MM.1S (cell line): Measurements from ENCODE around the gene TRPM8.

Experiments used
- DNase-seq: peaks from one replicate; pipeline ENCODE4 v3.0.0-alpha.2; 2015
- H2AFZ ChIP-seq: fragments of 300-600 bp; sonication (generic); 2 replicates; pipeline ENCODE4 v1.6.0; 2016; ENCODE audit warnings: antibody characterized with exemption, low read length
- H3F3A ChIP-seq: fragments of 300-600 bp; sonication (generic); 2 replicates; pipeline ENCODE4 v1.6.1; 2016; ENCODE audit warnings: mild to moderate bottlenecking, antibody characterized with exemption, low read length, moderate library complexity, mixed read lengths; ENCODE audit not compliant: insufficient read depth
- H3K27ac ChIP-seq: fragments of 300-600 bp; sonication (generic); 2 replicates; pipeline ENCODE4 v1.5.1; 2016; ENCODE audit warnings: mild to moderate bottlenecking, low read length
- H3K27me3 ChIP-seq: fragments of 300-600 bp; sonication (generic); replicated peaks from 2 replicates; pipeline ENCODE4 v1.6.0; 2016; ENCODE audit warnings: low read length; ENCODE audit not compliant: insufficient read depth
- H3K36me3 ChIP-seq: fragments of 300-600 bp; sonication (generic); replicated peaks from 2 replicates; pipeline ENCODE4 v1.6.1; 2016; ENCODE audit warnings: mild to moderate bottlenecking, low read length, mixed read lengths; ENCODE audit not compliant: insufficient read depth
- H3K4me1 ChIP-seq: fragments of 300-600 bp; sonication (generic); 2 replicates; pipeline ENCODE4 v1.6.1; 2016; ENCODE audit warnings: low read length, mixed read lengths
- H3K4me2 ChIP-seq: fragments of 300-600 bp; sonication (generic); 2 replicates; pipeline ENCODE4 v1.6.0; 2016; ENCODE audit warnings: low read depth, low read length
- H3K4me3 ChIP-seq: fragments of 300-600 bp; sonication (generic); 2 replicates; pipeline ENCODE4 v1.5.1; 2016; ENCODE audit warnings: low read length, mixed read lengths
- H3K79me2 ChIP-seq: fragments of 300-600 bp; sonication (generic); 2 replicates; pipeline ENCODE4 v1.6.1; 2016; ENCODE audit warnings: mixed run types, low read length, mixed read lengths
- H3K9ac ChIP-seq: fragments of 300-600 bp; sonication (generic); 2 replicates; pipeline ENCODE4 v1.6.1; 2016; ENCODE audit warnings: low read length, mixed read lengths
- H3K9me2 ChIP-seq: fragments of 300-600 bp; sonication (generic); replicated peaks from 2 replicates; pipeline ENCODE4 v1.6.1; 2016; ENCODE audit warnings: mild to moderate bottlenecking, low read length, mixed read lengths; ENCODE audit not compliant: insufficient read depth
- H3K9me3 ChIP-seq: fragments of 300-600 bp; sonication (generic); replicated peaks from 2 replicates; pipeline ENCODE4 v1.6.1; 2016; ENCODE audit warnings: mild to moderate bottlenecking, low read length, mixed read lengths; ENCODE audit not compliant: insufficient read depth
- H4K20me1 ChIP-seq: fragments of 300-600 bp; sonication (generic); 2 replicates; pipeline ENCODE4 v1.6.1; 2016; ENCODE audit warnings: mild to moderate bottlenecking, low read length, moderate library complexity, mixed read lengths; ENCODE audit not compliant: insufficient read depth
- EZH2 ChIP-seq: fragments of 300-600 bp; sonication (generic); optimal IDR thresholded peaks from 2 replicates; pipeline ENCODE3; 2017; ENCODE audit warnings: low read depth, mild to moderate bottlenecking, antibody characterized with exemption, low read length, mixed read lengths
- EZH2phosphoT487 ChIP-seq: fragments of 300-600 bp; sonication (generic); IDR thresholded peaks from 2 replicates; pipeline ENCODE4 v1.6.1; 2018; ENCODE audit warnings: antibody characterized with exemption, low read length
- TF ChIP-seq, protein P1 (sequence below): fragments of 300-600 bp; sonication (generic); IDR thresholded peaks from 2 replicates; pipeline ENCODE4 v1.5.1; 2016; ENCODE audit warnings: antibody characterized with exemption, low read length, mixed read lengths

The TRPM8 gene

DNA sequence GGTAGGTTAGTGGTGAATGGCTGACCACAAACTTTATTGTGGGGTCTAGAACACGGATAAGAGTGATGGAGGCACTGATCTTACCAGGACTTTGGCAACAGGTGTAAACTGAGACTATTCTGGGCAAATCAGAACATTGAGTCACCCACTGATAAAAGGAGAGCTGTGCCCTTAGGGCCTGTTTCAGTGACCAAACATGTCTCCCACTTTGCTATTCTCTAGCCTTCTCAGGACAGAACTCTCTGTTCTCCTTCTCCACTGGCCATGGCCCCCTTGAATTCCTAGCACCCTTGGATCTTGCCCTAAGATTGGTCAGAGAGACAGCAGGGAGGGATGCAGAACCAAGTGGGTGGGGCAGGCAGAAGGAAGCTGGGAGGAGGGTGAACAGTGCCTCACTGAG, 18.3 kb downstream of the TRPM8 start:
- no peaks in the 10 kb centered on the region for H3K36me3 ChIP-seq
- TF ChIP-seq EZH2phosphoT487, result no peak
- TF ChIP-seq, protein P1, sequence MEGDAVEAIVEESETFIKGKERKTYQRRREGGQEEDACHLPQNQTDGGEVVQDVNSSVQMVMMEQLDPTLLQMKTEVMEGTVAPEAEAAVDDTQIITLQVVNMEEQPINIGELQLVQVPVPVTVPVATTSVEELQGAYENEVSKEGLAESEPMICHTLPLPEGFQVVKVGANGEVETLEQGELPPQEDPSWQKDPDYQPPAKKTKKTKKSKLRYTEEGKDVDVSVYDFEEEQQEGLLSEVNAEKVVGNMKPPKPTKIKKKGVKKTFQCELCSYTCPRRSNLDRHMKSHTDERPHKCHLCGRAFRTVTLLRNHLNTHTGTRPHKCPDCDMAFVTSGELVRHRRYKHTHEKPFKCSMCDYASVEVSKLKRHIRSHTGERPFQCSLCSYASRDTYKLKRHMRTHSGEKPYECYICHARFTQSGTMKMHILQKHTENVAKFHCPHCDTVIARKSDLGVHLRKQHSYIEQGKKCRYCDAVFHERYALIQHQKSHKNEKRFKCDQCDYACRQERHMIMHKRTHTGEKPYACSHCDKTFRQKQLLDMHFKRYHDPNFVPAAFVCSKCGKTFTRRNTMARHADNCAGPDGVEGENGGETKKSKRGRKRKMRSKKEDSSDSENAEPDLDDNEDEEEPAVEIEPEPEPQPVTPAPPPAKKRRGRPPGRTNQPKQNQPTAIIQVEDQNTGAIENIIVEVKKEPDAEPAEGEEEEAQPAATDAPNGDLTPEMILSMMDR, result no peak
- no peak for TF ChIP-seq EZH2
- no peaks in the 10 kb centered on the region for H3K9me3 ChIP-seq
- H3K27ac ChIP-seq, result no peak overlapping the region
- H2AFZ ChIP-seq, result no peak overlapping the region
- H3K4me1 ChIP-seq, result peaks cover 3% of the 10 kb centered on the region; the same call in 1 of the 2 replicates
- no peaks in the 10 kb centered on the region for H3K27me3 ChIP-seq
- H3K9ac ChIP-seq, result no peak overlapping the region
- no peak for DNase-seq
- no peak overlapping the region for H3K4me2 ChIP-seq
- H3K9me2 ChIP-seq, result no peaks in the 10 kb centered on the region
- no peaks in the 10 kb centered on the region for H3F3A ChIP-seq
- no peaks in the 10 kb centered on the region for H3K79me2 ChIP-seq
- H3K4me3 ChIP-seq, result no peak overlapping the region
- H4K20me1 ChIP-seq, result no peaks in the 10 kb centered on the region

DNA sequence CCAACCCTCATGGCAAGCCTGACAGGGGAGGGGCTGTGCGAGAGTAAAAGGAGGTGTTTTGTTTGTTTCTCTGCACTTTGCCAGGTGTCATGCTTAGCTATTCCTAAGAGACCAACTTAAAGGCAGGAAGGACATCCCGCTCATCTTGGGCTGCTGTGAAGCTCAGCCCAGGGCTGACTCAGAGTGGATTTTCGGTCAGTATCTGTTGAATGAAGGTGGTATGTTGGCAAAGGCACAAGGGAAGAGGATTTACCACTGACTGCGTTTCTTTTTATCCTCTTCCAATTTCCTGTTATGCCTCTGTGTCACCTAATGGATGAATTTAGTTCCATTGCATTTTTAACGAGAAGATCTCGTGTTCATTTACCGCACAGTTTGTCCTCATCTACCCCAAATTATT, 18.9 kb downstream of the TRPM8 start:
- H3K9ac ChIP-seq, result no peak overlapping the region
- H3K27me3 ChIP-seq, result no peaks in the 10 kb centered on the region
- H3K79me2 ChIP-seq, result no peaks in the 10 kb centered on the region
- H3K9me3 ChIP-seq, result no peaks in the 10 kb centered on the region
- H3K4me2 ChIP-seq, result no peak overlapping the region
- DNase-seq, result no peak
- no peak overlapping the region for H3K4me3 ChIP-seq
- H3K9me2 ChIP-seq, result no peaks in the 10 kb centered on the region
- no peak overlapping the region for H3K27ac ChIP-seq
- no peaks in the 10 kb centered on the region; the same call in 1 of the 2 replicates for H3F3A ChIP-seq
- no peaks in the 10 kb centered on the region for H4K20me1 ChIP-seq
- H3K36me3 ChIP-seq, result no peaks in the 10 kb centered on the region
- TF ChIP-seq EZH2, result no peak
- TF ChIP-seq, protein P1, result no peak
- H2AFZ ChIP-seq, result no peak overlapping the region
- H3K4me1 ChIP-seq, result peaks cover 8% of the 10 kb centered on the region; the same call in 1 of the 2 replicates

DNA sequence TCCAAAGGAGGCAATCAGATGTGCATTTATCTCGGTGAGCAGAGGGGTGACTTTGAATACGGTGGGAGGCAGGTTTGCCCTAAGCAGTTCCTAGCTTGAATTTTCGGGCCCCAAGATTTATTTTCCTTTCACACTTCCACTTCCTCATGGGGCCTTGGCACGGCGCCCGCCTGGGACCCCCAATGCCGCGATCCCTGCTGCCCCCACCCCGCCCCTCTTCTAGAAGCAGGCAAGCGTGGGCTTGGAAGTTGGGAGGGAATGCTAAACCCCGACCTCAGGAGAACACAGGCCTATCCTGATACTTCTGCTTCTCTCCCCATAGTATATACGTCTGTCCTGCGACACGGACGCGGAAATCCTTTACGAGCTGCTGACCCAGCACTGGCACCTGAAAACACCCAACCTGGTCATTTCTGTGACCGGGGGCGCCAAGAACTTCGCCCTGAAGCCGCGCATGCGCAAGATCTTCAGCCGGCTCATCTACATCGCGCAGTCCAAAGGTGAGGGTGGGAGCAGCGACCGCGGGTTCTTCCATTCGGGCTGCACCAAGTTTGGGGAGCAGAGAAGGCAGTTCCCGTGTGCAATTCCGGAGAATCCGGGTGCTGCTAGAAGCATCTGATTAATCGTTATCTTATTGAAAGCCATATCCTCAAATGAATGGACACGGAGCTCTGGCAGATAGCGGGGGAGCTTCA, 21.6 kb downstream of the TRPM8 start:
- no peaks in the 10 kb centered on the region for H3K36me3 ChIP-seq
- H3K9ac ChIP-seq, result no peak overlapping the region
- H4K20me1 ChIP-seq, result no peaks in the 10 kb centered on the region
- H3K4me1 ChIP-seq, result peaks cover 14% of the 10 kb centered on the region
- H3K9me3 ChIP-seq, result no peaks in the 10 kb centered on the region
- H3K79me2 ChIP-seq, result no peaks in the 10 kb centered on the region
- H2AFZ ChIP-seq, result no peak overlapping the region
- no peak overlapping the region for H3K27ac ChIP-seq
- no peak for DNase-seq
- H3F3A ChIP-seq, result no peaks in the 10 kb centered on the region; the same call in none of the 2 replicates
- TF ChIP-seq, protein P1, result no peak
- no peak for TF ChIP-seq EZH2phosphoT487
- TF ChIP-seq EZH2, result no peak
- H3K4me3 ChIP-seq, result no peak overlapping the region
- no peaks in the 10 kb centered on the region for H3K9me2 ChIP-seq
- H3K4me2 ChIP-seq, result no peak overlapping the region
- H3K27me3 ChIP-seq, result no peaks in the 10 kb centered on the region
